CD4-positive, alpha-beta T cell treated with Interleukin-21 for 1 hour (primary cell): ENCODE data around the gene EEF1AKMT3.
A peak's percentile ranks its signal among the peaks of the same experiment; 100 is the strongest.

Experiments used
- DNase-seq: peaks from one replicate; pipeline ENCODE4 v3.0.0-alpha.2; 2020

Gene EEF1AKMT3

GRCh38 chr12:57735198-57735855, 37.1 kb upstream of the EEF1AKMT3 start:
- no peak for DNase-seq

GRCh38 chr12:57735952-57736740, 36.3 kb upstream of the EEF1AKMT3 start:
- no peak for DNase-seq

GRCh38 chr12:57736741-57737466, 35.5 kb upstream of the EEF1AKMT3 start:
- no peak for DNase-seq

GRCh38 chr12:57737467-57738460, 34.6 kb upstream of the EEF1AKMT3 start:
- DNase-seq, result no peak

GRCh38 chr12:57738661-57739237, 33.7 kb upstream of the EEF1AKMT3 start, which contains the start of gene AGAP2:
Gene AGAP2, minus strand, starts transcription at chr12:57738742. Its CDS starts 496 bp downstream, at chr12:57738246.
- DNase-seq, result no peak

- no peak for DNase-seq
These were observed 33.0 kb upstream of the EEF1AKMT3 start for GRCh38 chr12:57739387-57739786.

- no peak for DNase-seq
These were observed 32.4 kb upstream of the EEF1AKMT3 start for GRCh38 chr12:57739914-57740538.

GRCh38 chr12:57740656-57741412, 31.6 kb upstream of the EEF1AKMT3 start:
- peak; percentile 90 for DNase-seq

GRCh38 chr12:57741413-57741789, 31.0 kb upstream of the EEF1AKMT3 start:
- DNase-seq, result no peak

- peak; percentile 90 for DNase-seq
These were observed 30.3 kb upstream of the EEF1AKMT3 start for GRCh38 chr12:57741844-57742738.

- no peak for DNase-seq
These were observed 28.6 kb upstream of the EEF1AKMT3 start for GRCh38 chr12:57743769-57744168.

GRCh38 chr12:57744194-57744776, 28.1 kb upstream of the EEF1AKMT3 start:
- DNase-seq, result peak; percentile 88

GRCh38 chr12:57744777-57745484, 27.5 kb upstream of the EEF1AKMT3 start, which contains the start of gene TSPAN31:
Gene TSPAN31, plus strand, starts transcription at chr12:57745039. Its CDS starts 116 bp downstream, at chr12:57745155.
- peak; percentile 97 for DNase-seq

GRCh38 chr12:57745485-57745881, 26.9 kb upstream of the EEF1AKMT3 start:
- DNase-seq, result no peak

GRCh38 chr12:57746025-57746424, 26.4 kb upstream of the EEF1AKMT3 start:
- DNase-seq, result no peak

- no peak for DNase-seq
These were observed 23.4 kb upstream of the EEF1AKMT3 start for GRCh38 chr12:57749061-57749460.

GRCh38 chr12:57750561-57751431, 21.6 kb upstream of the EEF1AKMT3 start:
- no peak for DNase-seq
